WTC11 (cell line): ENCODE measurements around the gene DONSON. TPM values are rescaled to one million over a fixed set of nuclear protein-coding genes. Genes with fewer than 3 reads are reported as not detected.

Experiments used
- ATAC-seq: fragments of 200-7000 bp; cut with Tn5 transposase; 2 replicates; pipeline ENCODE4 v1.10.0; 2021; ENCODE audit warnings: mild to moderate bottlenecking, moderate library complexity
- Bru-seq: library from RNA; stranded (reverse); fragments of 400-500 nt; gene quantifications from one replicate; lab custom pipeline; 2021; lab: Mats Ljungman, UMichigan
- CTCF ChIA-PET: fragments of 300-600 bp; sonication (Branson Sonifier 250); formaldehyde crosslinking; loops from one replicate; lab custom pipeline; 2021; ENCODE audit warnings: antibody characterized with exemption; lab: Charles Lee
- POLR2A ChIA-PET: fragments of 350-600 bp; sonication (Branson Sonifier 250); formaldehyde crosslinking; loops from one replicate; lab custom pipeline; 2021; ENCODE audit warnings: antibody characterized with exemption; lab: Charles Lee
- DNase-seq: peaks from one replicate; pipeline ENCODE4 v3.0.0; 2021; ENCODE audit warnings: low spot score
- H3K27ac Mint-ChIP-seq: 2 replicates; pipeline ENCODE4 v1.8.0; 2021; ENCODE audit warnings: mixed read lengths
- H3K27me3 Mint-ChIP-seq: 2 replicates; pipeline ENCODE4 v1.8.0; 2021; ENCODE audit warnings: low read depth, mild to moderate bottlenecking, moderate library complexity, mixed read lengths
- H3K36me3 Mint-ChIP-seq: 2 replicates; pipeline ENCODE4 v1.8.0; 2021; ENCODE audit warnings: mixed read lengths
- H3K4me1 Mint-ChIP-seq: 2 replicates; pipeline ENCODE4 v1.8.0; 2022; ENCODE audit warnings: mixed read lengths
- H3K4me3 Mint-ChIP-seq: 2 replicates; pipeline ENCODE4 v1.8.0; 2021; ENCODE audit warnings: mild to moderate bottlenecking, moderate library complexity, mixed read lengths
- H3K9me3 Mint-ChIP-seq: 2 replicates; pipeline ENCODE4 v1.8.0; 2021; ENCODE audit warnings: mixed read lengths
- AFF4 ChIP-seq: sonication (generic); formaldehyde crosslinking; IDR thresholded peaks from 2 replicates; pipeline ENCODE4 v1.8.1; 2023; ENCODE audit warnings: mild to moderate bottlenecking, missing genetic modification reagents, borderline replicate concordance
- ERG ChIP-seq: fragments of 250-450 bp; sonication (Bioruptor Pico); IDR thresholded peaks from 2 replicates; pipeline ENCODE4 v1.8.0; 2021; ENCODE audit warnings: mild to moderate bottlenecking
- ETV6 ChIP-seq: sonication (generic); formaldehyde crosslinking; IDR thresholded peaks from 2 replicates; pipeline ENCODE4 v1.8.1; 2022; ENCODE audit warnings: mild to moderate bottlenecking, missing genetic modification reagents
- FOXP1 ChIP-seq: sonication (generic); formaldehyde crosslinking; IDR thresholded peaks from 2 replicates; pipeline ENCODE4 v1.8.0; 2022; ENCODE audit warnings: missing genetic modification reagents, mild to moderate bottlenecking, moderate library complexity, borderline replicate concordance
- FOXP4 ChIP-seq: sonication (generic); formaldehyde crosslinking; IDR thresholded peaks from 2 replicates; pipeline ENCODE4 v1.8.0; 2022; ENCODE audit warnings: mild to moderate bottlenecking, missing genetic modification reagents
- HMGA2 ChIP-seq: fragments of 250-450 bp; sonication (Bioruptor Pico); IDR thresholded peaks from 2 replicates; pipeline ENCODE4 v1.4.0; 2021; ENCODE audit warnings: mild to moderate bottlenecking, moderate library complexity
- HMGXB4 ChIP-seq: sonication (generic); formaldehyde crosslinking; IDR thresholded peaks from 2 replicates; pipeline ENCODE4 v1.8.1; 2023; ENCODE audit warnings: mild to moderate bottlenecking, moderate library complexity, missing genetic modification reagents
- MAX ChIP-seq: sonication (generic); formaldehyde crosslinking; IDR thresholded peaks from 2 replicates; pipeline ENCODE4 v1.8.0; 2022; ENCODE audit warnings: mild to moderate bottlenecking, missing genetic modification reagents
- NR1H2 ChIP-seq: sonication (generic); formaldehyde crosslinking; IDR thresholded peaks from 2 replicates; pipeline ENCODE4 v1.9.0; 2021; ENCODE audit warnings: mild to moderate bottlenecking, moderate library complexity, missing genetic modification reagents
- NR2C2 ChIP-seq: sonication (generic); formaldehyde crosslinking; IDR thresholded peaks from 2 replicates; pipeline ENCODE4 v1.8.0; 2022; ENCODE audit warnings: mild to moderate bottlenecking, missing genetic modification reagents
- PRDM15 ChIP-seq: sonication (generic); formaldehyde crosslinking; IDR thresholded peaks from 2 replicates; pipeline ENCODE4 v1.8.0; 2022; ENCODE audit warnings: missing genetic modification reagents
- RORB ChIP-seq: fragments of 250-450 bp; sonication (Bioruptor Pico); IDR thresholded peaks from 2 replicates; pipeline ENCODE4 v1.9.0; 2021; ENCODE audit warnings: mild to moderate bottlenecking
- SMAD4 ChIP-seq: sonication (generic); formaldehyde crosslinking; IDR thresholded peaks from 2 replicates; pipeline ENCODE4 v1.8.0; 2022; ENCODE audit warnings: mild to moderate bottlenecking, missing genetic modification reagents
- ZNF138 ChIP-seq: sonication (generic); formaldehyde crosslinking; conservative IDR thresholded peaks from 2 replicates; pipeline ENCODE4 v1.8.1; 2022; ENCODE audit warnings: mild to moderate bottlenecking, moderate library complexity, missing genetic modification reagents
- ZNF317 ChIP-seq: sonication (generic); formaldehyde crosslinking; IDR thresholded peaks from 2 replicates; pipeline ENCODE4 v1.8.1; 2023; ENCODE audit warnings: low read depth, mild to moderate bottlenecking, moderate library complexity, missing genetic modification reagents, borderline replicate concordance
- ZNF396 ChIP-seq: fragments of 250-450 bp; sonication (Bioruptor Pico); IDR thresholded peaks from 2 replicates; pipeline ENCODE4 v1.8.0; 2021; ENCODE audit warnings: mild to moderate bottlenecking, moderate library complexity, borderline replicate concordance
- ZNF416 ChIP-seq: fragments of 250-450 bp; sonication (Bioruptor Pico); IDR thresholded peaks from 2 replicates; pipeline ENCODE4 v1.9.0; 2021; ENCODE audit warnings: mild to moderate bottlenecking, inconsistent platforms
- ZNF425 ChIP-seq: fragments of 250-450 bp; sonication (Bioruptor Pico); conservative IDR thresholded peaks from 2 replicates; pipeline ENCODE4 v1.9.0; 2021; ENCODE audit warnings: mild to moderate bottlenecking
- long read RNA-seq, 3 experiments: library from RNA in 1 of 3; library from capped mRNA in 1 of 3; library from polyadenylated mRNA in 1 of 3; unstranded in 2 of 3; stranded (forward) in 1 of 3; transcript quantifications; one replicate each; pipeline ENCODE4 v2.0.0, GENCODE V29; 2021
- total RNA-seq: library from RNA; stranded (reverse); gene quantifications from 3 replicates; pipeline ENCODE4 v1.2.3, GENCODE V29; 2021

Gene DONSON
- total RNA-seq (27.5 to 32.2 TPM (median 29.6 TPM) in 3 replicates), Bru-seq, nascent RNA (percentile 84 among the genes with signal in this experiment)
- long read RNA-seq, experiment 1, transcript DONSON-201 (10 exons, 2,170 nt), result major isoform, 124 of 160 reads
- long read RNA-seq, experiment 1, transcript DONSON-205 (9 exons, 1,719 nt), result minor isoform, 5 of 160 reads
- long read RNA-seq, experiment 1, partial matches to known transcripts, result 4 of 160 reads
- long read RNA-seq, experiment 1, other reads (novel, unspliced or antisense), result 27 of 160 reads
- long read RNA-seq, experiment 2, transcript DONSON-201 (10 exons, 2,170 nt), result major isoform, 18 of 46 reads
- long read RNA-seq, experiment 2, partial matches to known transcripts, result 13 of 46 reads
- long read RNA-seq, experiment 2, other reads (novel, unspliced or antisense), result 11 of 46 reads
- long read RNA-seq, experiment 3, partial matches to known transcripts, result 2 of 3 reads
- long read RNA-seq, experiment 3, other reads (novel, unspliced or antisense), result 0 of 3 reads

- ATAC-seq, result peak; percentile 94
- Mint-ChIP-seq H3K4me3 (peak within 1 kb of the TSS; percentile 85), H3K27ac (peak within 1 kb of the TSS; percentile 62), H3K9me3 (peaks cover 3% of the 10 kb centered on the region; the same call in 1 of the 2 replicates), H3K4me1 (peaks cover 23% of the 10 kb centered on the region), H3K36me3 (peaks cover 16% of the 10 kb centered on the region), H3K27me3 (no peaks in the 10 kb centered on the region)
- DNase-seq, result peak; percentile 87
- CTCF ChIA-PET, result interaction anchor here (0.5 to 7.5 kb wide), 11 partner anchors 11 to 622 kb away, joined by 3 to 94 read pairs (median 3); partner anchors contain the start of gene IL10RB
- POLR2A ChIA-PET, result interaction anchor here (0.7 to 1.5 kb wide), 9 partner anchors 11 to 109 kb away, joined by 3 to 12 read pairs (median 3); partner anchors contain the start of genes DNAJC28, ITSN1, SON and TMEM50B
- TF ChIP-seq ERG (CRISPR knock-in tag) (0 out of 2 replicates have a peak, but pooled peaks have one; percentile 41), MAX (CRISPR knock-in tag) (peak; percentile 46; the same call in 1 of the 2 replicates), NR2C2 (CRISPR knock-in tag) (no peak), AFF4 (no peak), HMGXB4 (CRISPR knock-in tag) (peak; percentile 21; the same call in 1 of the 2 replicates), RORB (CRISPR knock-in tag) (no peak), ZNF138 (CRISPR knock-in tag) (no peak), SMAD4 (CRISPR knock-in tag) (no peak), PRDM15 (CRISPR knock-in tag) (no peak; the same call in 1 of the 2 replicates), ETV6 (CRISPR knock-in tag) (peak; percentile 61; the same call in 1 of the 2 replicates), ZNF416 (CRISPR knock-in tag) (0 out of 2 replicates have a peak, but pooled peaks have one; percentile 34), HMGA2 (CRISPR knock-in tag) (no peak), FOXP1 (CRISPR knock-in tag) (0 out of 2 replicates have a peak, but pooled peaks have one; percentile 3), ZNF317 (no peak), ZNF425 (no peak), NR1H2 (CRISPR knock-in tag) (no peak), ZNF396 (no peak), FOXP4 (CRISPR knock-in tag) (peak; percentile 41; the same call in 1 of the 2 replicates)
Observed at GRCh38 chr21:33588485-33589335, at the start of gene DONSON. Gene DONSON (minus strand): TSS chr21:33588684. CDS start chr21:33588641, 43 bp downstream.
